Gastroesophageal sphincter (tissue), 3 donors: Measurements from ENCODE around the gene TULP4.

ENCODE experiments used
- CTCF ChIP-seq, 4 experiments: fragments of 200-600 bp in 2 of 4; fragments of 450-650 bp in 2 of 4; sonication (generic) in 1 of 4; IDR thresholded peaks; one replicate each; pipeline ENCODE4 v1.5.1; 2017 to 2019; ENCODE audit warnings: antibody characterized with exemption in 4 of 4, mild to moderate bottlenecking in 2 of 4, moderate library complexity in 2 of 4
- POLR2A ChIP-seq, 2 donors: fragments of 450-650 bp; IDR thresholded peaks; one replicate each; pipeline ENCODE4 v1.6.1; 2017; ENCODE audit warnings: antibody characterized with exemption in 2 of 2, mild to moderate bottlenecking in 2 of 2, moderate library complexity in 1 of 2

GRCh38 chr6:158330016-158330415 lies 17.8 kb downstream of the TULP4 start:
- TF ChIP-seq CTCF (IDR thresholded peaks at IDR 0.05) (no peak), POLR2A (IDR thresholded peaks at IDR 0.05) (no peak)
